ENCODE results near the gene CLTA.

The CLTA gene, protein sequence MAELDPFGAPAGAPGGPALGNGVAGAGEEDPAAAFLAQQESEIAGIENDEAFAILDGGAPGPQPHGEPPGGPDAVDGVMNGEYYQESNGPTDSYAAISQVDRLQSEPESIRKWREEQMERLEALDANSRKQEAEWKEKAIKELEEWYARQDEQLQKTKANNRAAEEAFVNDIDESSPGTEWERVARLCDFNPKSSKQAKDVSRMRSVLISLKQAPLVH

DNA sequence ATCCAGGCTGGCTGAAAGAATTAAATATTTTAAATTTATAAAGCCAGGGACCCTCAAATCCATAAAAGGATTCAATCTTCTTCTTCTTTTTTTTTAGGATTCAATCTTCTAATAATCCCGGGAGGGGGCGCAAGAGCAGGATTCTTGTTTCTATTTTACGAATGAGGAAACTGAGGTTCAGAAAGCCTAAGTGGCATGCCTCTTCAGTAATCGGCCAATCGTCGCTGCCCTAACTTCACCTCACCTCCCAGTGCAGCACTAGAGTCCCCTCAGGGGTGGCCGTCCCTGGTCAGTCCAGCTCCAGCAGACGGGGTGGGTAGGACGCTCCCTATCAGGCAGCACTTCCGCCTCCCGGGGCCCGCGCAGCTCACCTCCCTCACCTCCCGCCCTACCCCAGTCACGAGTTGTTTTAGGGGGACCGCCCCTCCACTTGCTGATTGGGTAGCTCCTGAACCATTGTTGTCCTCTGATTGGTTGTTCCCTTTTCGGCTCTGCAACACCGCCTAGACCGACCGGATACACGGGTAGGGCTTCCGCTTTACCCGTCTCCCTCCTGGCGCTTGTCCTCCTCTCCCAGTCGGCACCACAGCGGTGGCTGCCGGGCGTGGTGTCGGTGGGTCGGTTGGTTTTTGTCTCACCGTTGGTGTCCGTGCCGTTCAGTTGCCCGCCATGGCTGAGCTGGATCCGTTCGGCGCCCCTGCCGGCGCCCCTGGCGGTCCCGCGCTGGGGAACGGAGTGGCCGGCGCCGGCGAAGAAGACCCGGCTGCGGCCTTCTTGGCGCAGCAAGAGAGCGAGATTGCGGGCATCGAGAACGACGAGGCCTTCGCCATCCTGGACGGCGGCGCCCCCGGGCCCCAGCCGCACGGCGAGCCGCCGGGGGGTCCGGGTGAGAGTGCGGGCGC is at the start of gene CLTA:
CLTA (plus strand) TSS at position 534 of the 902 bp plus-strand sequence; CDS start at position 670, 136 bp downstream.
- peak; percentile 96 for DNase-seq

DNA sequence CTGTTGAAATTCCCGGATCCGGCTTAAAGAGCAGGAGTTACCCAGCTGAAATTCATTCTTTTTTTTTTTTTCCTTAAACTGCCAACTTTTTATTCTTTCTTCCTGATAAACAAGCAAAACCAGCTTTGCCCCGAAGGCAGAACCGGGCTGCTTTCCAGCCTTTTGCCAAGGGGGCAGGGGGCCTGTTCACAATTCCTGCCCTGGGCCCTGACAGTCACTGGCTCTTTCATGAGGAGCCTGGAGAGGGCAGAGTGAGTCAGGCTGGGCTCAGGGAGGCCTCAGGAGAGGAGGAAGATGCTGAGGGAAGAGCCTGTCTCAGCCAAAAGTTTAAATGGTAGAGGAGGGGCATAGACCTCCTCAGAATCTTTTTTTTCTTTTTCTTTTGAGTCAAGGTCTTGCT is 49.4 kb upstream of the CLTA start:
- peak; percentile 34 for DNase-seq

DNA sequence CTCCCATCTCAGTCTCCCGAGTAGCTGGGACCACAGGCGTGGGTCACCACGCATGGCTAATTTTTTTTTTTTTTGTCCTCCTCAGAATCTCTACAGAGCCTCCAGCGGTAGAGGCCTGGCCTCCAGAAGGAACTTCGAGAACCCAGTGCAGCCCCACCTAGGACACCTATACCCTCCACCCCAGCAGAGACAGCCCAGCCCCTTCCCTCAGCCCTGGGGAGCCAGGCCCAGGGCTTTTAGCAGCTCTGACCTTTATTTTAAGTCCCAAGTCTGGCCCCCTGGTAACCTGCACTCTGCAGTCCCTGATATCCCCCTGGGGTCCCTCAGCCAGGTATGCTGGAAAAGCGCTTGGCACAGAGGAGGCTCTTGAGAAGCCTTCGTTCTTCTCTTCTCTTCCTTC is 49.0 kb upstream of the CLTA start:
- no peak for DNase-seq

DNA sequence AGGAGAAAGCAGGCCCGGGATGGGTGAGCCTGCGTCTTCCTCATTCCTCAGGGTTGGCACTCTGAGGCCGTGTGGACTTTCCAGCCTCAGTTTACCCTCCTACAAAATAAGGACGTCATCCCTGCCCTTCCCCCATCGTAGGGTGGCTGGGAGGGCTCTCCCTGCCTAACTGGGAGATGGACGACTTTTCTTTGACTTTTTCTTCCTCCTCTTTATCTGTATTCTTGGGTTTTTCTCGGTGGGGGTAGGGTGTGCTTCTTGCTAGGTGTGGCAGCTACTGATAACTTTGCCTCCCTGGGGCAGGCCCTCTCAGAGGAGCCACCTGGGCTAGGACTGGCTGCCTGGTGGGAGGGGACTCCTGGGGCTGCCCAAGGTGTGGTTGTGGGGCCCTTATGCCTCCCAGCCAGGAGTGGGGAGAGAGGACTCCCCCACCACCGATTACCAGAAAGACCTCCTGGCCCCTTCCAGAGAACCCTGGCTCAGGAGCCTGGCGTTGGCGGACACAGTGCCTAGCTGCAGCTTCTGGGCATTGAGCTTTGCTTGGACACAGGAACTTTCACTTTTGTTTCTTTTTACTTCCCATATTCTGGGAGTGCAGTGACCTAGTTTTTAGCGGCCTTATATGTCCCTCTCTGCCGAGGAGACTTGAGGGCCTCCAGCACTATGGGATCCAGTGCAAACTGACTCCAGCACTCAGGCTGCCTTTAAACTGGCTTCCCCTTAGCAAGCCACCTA is 48.0 kb upstream of the CLTA start:
- no peak for DNase-seq

DNA sequence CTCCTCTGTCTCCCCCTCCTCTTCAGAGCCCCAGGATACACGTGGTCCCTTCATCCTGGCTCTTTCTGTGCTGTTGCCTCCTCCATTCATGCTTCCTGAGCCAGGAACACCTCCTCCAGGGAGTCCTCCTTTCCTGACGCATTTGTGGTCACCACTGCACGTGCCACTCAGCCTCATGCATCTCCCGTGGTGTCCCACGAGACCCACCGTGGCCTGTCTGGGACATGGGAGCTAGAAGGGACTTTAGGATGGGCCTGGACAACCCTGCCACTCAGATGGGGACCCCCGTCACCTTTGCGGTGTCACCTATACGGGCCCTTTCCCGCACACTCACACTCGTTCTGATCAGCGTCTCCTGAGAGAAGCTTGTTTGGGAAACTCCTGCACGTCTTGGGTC is 47.5 kb upstream of the CLTA start:
- DNase-seq: no peak

DNA sequence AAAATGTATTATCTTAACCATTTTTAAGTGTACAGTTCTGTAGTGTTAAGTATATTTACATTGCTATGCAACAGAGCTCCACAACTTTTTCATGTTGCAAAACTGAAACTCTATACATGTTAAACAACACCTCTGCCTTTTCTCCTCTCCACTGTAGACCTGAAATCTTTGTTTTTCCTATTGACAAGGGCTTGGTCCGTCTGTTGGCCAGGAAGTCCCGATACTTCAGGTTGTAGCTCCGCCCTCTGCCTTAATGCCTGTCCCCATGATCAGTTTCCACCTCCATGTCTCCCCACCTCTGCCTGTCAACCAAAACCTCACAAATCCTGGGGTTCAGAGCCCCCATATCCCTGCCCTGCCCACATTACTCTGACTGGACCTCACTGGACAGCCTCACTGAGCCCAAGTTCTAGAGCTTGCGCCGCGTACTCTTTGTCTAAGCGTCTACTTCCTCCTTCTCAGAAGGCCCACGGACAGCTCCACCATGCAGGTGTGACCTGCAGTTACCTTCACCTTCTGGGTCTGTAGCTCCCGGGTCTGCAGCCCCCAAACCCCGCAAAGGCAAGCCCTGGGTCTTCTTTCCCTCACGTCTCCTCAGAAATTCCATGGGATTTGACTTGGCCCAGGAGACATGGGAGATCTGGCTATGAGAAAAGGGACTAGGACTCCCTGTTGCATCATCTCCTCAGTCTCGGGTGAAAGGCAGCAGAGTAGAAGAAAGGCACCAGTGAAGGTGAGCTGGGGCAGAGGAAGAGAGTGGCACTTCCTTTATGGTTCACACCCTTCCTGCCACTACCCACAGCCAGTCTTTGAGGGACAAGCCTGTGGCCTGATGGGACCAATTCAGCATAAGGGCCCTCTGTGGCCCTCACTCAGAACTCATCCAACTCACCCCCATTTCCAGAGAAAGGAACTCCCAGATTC is 46.1 kb upstream of the CLTA start:
- DNase-seq: no peak

DNA sequence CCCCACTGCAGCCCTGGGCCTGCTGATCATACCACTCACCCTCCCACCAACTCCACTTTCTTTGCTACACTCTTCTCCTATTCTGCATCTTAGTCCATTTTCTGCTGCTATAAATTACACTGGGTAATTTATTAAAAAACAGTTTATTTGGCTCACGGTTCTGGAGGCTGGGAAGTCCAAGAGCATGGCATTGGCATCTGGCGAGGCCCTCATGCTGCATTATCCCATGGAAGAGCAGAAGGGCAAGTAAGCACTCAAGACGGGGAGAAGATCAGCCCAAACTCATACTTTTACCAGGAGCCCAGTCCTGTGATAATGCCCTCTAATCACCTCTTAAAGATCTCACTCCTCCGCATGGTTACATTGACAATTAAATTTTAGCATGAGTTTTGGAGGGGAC is 44.8 kb upstream of the CLTA start:
- DNase-seq: no peak

DNA sequence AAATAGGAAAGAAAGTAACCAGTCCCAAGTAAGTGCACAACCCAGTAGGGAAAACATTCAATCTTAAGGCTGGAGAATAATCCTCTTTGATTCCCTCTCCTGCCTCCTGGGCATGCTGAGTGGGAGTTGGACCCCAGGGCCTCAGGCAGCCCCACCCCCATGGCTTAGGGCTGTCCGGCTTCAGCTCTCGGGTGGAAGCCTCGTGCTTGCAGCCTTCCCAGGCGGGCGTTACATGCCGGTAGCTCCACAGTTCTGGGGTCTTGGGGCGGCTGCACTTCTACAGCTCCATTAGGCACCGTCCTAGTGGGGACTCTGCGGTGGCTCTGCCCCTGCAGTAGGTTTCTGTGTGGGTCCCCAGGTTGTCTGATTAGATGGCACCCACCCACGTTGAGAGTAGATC is 44.1 kb upstream of the CLTA start:
- no peak for DNase-seq

DNA sequence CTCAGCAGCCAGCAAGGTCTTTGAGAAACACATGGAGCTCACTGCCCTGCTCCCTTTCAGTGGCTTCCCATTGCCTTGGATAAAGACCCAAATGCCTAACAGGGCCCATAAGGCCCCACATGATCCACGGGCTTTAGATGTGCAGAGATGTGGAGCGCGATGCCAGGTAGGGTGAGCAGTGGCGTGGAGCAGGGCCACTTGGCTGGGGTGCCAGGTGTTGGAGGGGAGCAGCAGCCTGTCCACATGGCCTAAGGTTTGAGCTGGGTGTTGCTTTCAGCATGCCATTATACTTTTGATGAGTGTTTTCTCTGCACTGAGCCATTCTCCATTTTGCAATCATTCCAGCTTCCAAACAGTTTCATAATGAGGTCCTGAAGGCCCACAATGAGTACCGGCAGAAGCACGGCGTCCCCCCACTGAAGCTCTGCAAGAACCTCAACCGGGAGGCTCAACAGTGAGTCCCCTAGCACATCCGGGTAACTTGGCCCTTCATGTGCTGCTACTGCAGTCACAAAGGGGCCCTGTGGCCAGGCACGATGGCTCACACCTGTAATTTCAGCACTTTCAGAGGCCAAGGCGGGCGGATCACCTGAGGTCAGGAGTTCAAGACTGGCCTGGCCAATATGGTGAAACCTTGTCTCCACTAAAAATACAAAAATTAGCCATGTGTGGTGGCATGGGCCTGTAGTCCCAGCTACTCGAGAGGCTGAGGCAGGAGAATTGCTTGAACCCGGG is 43.1 kb upstream of the CLTA start:
- no peak for DNase-seq

DNA sequence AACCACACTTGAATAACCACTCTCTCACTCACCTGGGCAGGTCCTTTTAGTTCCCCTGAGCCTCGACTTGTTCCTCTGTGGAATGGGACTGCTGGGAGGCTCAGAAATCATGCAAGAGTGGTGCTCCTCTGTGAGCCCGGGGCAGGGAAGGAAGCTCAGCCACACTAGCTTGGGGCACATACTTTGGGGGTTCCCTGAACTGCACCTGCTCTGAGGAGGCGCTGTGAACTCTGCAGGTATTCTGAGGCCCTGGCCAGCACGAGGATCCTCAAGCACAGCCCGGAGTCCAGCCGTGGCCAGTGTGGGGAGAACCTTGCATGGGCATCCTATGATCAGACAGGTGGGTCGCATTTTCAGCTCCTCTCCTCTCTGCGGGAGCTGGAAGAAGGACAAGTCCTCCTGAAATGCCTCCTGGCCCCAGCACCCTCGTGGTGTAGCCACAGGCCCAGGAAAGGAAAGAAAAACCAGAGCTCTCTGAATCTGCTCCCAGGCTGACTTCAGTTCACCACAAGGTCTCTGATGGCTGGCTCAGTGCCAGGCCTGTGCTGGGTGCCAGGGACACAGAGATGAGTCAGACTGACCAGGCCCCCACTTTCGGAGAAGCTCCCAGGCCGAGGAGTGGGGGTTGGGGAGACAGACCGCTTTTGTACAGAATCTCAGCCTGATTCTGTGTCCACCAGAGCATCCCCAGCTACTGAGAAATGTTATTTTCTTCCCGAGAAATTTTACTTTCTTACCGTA is 42.2 kb upstream of the CLTA start:
- DNase-seq: peak; percentile 99

DNA sequence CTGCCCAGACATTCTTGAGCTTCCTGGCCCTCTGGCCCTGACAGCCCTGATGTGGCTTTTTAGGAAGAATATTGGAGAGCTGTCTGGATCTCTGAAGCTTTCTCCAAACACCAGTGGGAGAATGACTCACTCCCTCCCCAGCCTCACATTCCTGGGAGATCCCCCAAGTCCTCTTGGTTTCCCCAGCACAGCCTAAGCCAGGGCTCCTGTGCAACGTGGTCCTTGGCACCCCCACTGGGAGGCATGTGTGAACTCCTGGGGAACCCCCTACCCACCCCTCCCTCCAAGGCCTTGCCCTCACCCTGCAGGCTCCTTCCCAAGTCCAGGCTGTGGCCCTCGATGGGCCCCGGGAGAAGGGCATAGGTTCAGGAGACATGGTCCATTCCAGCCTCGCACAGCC is 41.5 kb upstream of the CLTA start:
- peak; percentile 50 for DNase-seq

DNA sequence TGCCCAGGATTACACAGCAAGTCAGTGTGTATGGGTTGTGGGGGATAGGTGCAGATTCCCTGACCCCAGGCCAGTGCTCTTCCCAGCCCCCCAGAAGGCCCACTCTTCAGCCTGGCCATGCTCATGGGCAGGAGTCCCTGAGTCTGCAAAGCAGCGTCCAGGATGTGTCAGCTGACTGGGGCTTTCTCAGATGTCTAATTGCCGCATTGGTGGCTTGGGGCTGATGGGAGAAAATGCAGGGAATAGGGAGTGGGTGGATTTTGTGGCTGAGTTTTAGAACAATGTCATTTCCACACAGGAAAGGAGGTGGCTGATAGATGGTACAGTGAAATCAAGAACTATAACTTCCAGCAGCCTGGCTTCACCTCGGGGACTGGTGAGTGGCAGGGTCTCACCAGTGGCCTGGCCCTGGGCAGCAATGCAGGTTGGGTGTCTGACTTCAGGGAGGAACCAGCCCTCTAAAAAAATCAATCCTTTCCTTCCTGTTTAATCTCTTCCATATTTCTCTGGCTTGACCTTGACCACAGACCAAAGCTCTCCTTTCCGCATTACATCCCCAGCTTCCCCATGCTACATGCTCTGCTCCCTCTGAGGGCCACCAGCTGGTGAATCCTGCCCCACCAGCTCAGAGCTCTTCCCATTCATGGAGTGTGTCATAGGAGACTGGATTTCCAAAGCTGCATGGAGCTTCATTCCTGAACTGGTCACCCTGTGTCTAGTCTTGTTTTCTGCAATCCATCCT is 40.0 kb upstream of the CLTA start:
- DNase-seq: no peak

DNA sequence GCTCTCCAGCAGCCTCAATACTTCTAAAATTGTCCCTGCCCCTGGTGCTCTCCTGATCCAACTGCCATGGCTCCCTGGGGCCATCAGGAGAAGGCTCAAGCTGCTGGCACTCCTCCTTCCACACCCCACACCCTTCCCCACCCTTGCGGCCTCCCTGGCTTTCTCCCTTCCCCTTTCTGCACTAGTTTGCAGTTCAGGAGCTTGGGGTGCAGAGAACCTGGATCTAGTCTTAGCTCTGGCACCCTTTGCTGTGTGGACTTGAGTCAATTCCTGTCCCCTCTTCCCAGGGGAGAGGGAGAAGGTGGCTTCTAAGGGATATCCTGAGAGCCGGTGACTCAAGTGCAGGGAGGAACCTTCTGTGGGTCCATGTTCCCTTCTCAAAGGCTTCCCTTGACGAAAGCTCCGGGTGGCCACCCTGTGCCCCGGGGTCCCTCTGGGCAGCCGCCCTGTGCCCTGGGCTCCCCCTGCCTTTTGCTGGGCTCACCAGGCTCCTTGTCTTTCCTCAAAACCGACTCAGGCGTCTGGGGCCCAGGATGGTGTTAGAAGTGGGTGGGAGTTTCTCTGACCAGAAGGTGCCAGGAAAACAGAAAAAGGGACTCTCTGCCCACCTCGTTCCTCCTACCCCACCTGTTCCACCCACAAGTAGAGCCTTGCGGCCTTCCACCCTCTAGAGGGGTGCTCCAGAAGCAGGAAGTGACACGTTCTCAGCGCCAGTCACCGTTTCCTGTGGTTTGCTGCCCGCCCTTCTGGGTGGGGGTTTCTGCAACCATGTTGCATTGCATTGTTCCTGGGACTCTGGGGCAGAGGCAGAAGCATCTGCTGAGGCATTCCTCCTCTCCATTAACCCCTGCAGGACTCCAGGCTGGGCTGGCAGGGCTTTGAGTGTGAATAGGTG is 39.2 kb upstream of the CLTA start:
- DNase-seq: no peak

DNA sequence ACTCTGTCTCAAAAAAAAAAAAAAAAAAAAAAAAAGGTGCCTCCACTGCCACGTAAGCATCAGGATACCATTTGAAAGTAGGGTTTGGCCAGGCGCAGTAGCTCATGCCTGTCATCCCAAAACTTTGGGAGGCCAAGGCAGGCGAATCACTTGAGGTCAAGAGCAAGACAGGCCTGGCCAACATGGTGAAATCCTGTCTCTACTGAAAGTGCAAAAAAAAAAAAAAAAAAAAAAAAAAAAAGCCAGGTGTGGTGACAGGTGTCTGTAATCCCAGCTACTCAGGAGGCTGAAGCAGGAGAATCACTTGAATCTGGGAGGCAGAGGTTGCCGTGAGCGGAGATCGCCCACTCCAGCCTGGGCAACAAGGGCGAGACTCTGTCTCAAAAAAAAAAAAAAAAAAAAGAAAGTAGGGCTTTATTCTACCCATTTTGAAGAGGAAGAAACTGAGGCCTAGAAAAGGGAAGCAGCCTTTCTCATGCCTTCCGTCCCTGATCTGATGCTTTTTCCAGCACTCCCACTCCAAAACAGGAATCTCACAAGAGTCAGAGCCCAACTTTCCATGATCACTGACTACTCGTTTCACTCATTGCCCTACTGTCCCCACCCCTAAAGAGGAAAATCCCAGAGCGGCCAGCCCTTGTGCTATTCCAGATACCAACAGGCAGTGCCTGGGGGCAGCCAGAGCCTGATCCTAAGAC is 37.8 kb upstream of the CLTA start:
- DNase-seq: no peak

DNA sequence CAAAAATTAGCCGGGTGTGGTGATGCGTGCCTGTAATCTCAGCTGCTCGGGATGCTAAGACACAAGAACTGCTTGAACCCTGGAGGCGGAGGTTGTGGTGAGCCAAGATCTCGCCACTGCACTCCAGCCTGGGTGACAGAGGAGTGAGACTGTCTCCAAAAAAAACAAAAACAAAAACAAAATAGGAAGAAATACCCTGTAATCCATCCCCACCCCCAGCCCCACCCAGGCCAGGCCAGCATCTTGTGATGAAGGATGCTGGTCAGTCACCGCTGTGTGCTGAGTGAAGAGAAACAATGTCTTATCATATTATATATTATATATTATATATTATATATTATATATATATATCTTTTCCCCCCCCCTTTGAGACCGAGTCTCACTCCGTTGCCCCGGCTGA is 37.0 kb upstream of the CLTA start:
- DNase-seq: no peak

DNA sequence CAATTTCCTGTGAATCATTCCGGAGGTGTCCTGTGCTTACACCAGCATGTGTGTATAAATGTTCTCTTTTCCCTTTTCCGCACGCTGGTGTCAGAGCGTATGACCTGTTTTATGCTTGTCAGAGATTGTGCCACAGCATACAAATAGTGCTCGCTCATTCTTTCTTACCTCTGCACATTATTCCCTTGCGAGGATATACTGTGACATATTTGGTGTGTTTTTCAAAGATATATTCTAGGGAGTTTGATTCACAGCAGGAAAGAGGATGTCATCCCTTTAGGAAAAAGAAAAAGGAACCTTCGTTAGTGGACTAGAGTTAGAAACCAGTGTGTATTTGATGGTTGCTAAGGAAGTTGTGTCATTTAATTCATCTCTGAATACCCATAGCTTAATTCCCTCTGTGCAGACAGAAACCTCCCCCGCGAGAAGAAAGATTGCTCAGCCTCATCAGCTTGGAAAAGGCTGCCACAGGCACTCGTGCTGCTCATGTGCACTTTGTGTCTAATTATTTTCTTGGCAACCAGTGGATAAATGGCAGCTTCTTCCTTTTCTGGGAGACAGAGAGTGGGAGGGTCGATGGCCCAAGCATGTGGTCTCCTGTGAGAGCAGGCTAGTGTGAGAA is 36.3 kb upstream of the CLTA start:
- peak; percentile 92 for DNase-seq

DNA sequence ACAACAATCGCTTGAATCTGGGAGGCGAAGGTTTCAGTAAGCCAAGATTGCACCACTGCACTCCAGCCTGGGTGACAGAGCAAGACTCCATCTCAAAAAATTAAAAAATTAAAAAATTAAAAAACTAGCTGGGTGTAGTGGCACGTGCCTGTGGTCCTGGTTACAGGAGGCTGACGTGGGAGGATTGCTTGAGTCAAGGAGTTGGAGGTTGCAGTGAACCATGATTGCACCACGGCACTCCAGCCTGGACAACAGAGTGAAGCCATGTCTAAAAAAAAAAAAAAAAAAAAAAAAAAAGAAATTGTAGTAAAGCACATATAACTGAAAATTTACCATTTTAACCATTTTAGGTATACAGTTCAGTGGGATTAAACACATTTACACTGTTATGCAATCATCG is 34.6 kb upstream of the CLTA start:
- DNase-seq: no peak

DNA sequence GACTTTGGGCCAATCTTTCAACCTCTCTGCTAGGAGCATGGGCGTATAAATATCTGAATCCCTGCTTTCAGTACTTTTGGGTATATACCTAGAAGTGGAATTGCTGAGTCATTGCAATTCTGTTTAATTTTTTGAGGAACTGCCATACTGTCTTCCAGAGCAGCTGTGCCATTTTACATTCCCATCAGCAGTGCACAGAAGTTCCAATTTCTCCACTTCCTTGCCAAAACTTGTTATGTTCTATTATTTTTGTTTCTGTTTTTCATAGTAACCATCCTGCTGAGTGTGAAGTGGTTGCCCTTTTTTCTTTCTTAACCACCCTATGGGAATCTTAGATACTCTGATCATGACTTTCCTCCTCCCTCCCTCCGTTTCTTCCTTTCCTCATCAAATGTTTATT is 32.6 kb upstream of the CLTA start:
- DNase-seq: no peak

Measured in kidney glomerular epithelial cell (primary cell).